Upper lobe of left lung (tissue), 6 donors: Measurements from ENCODE around the gene PNPLA8. TPM values are rescaled to one million over a fixed set of nuclear protein-coding genes. Genes with fewer than 3 reads are reported as not detected.
"Not testable (repeated sequence)": the region's sequence is repeated elsewhere in the genome, so short reads cannot be mapped to it uniquely, and the experiment has no call there.

Experiments used
- ATAC-seq, 2 donors: fragments of 200-7000 bp; cut with Tn5 transposase; one replicate each; pipeline ENCODE4 v1.9.1; 2022; ENCODE audit warnings: mild to moderate bottlenecking in 2 of 2, moderate library complexity in 2 of 2; ENCODE audit not compliant: low FRiP score in 2 of 2
- DNase-seq, 2 donors: peaks; one replicate each; pipeline ENCODE4 v3.0.0-alpha.2; 2019 to 2020
- H3K27ac ChIP-seq, 4 donors: fragments of 200-600 bp; sonication (generic); one replicate each; pipeline ENCODE4 v1.5.1; 2016 to 2019
- H3K27me3 ChIP-seq, 4 donors: fragments of 200-600 bp; sonication (generic); one replicate each; pipeline ENCODE4 v1.5.1; 2017 to 2019
- H3K36me3 ChIP-seq, 4 donors: fragments of 200-600 bp; sonication (generic); one replicate each; pipeline ENCODE4 v1.5.1; 2016 to 2019
- H3K4me1 ChIP-seq, 4 donors: fragments of 200-600 bp; sonication (generic); one replicate each; pipeline ENCODE4 v1.5.1; 2018 to 2019
- H3K4me3 ChIP-seq, 4 donors: fragments of 200-600 bp; sonication (generic); one replicate each; pipeline ENCODE4 v1.5.1; 2017 to 2019; ENCODE audit warnings: mild to moderate bottlenecking in 2 of 4, moderate library complexity in 1 of 4
- H3K9me3 ChIP-seq, 4 donors: fragments of 200-600 bp; sonication (generic); one replicate each; pipeline ENCODE4 v1.5.1; 2018 to 2019
- CTCF ChIP-seq, 6 experiments: fragments of 450-650 bp in 4 of 6; fragments of 200-600 bp in 2 of 6; sonication (generic) in 2 of 6; IDR thresholded peaks; one replicate each; pipeline ENCODE4 v1.5.1; 2016 to 2019; ENCODE audit warnings: antibody characterized with exemption in 6 of 6
- EP300 ChIP-seq, 4 donors: sonication (generic); formaldehyde crosslinking; IDR thresholded peaks; one replicate each; pipeline ENCODE4 v1.5.1; 2017; ENCODE audit warnings: antibody characterized with exemption in 4 of 4, control low read depth in 2 of 4
- POLR2A ChIP-seq, 4 donors: fragments of 450-650 bp; IDR thresholded peaks; one replicate each; pipeline ENCODE4 v1.5.1; 2016 to 2017; ENCODE audit warnings: antibody characterized with exemption in 4 of 4, mild to moderate bottlenecking in 2 of 4
- POLR2AphosphoS5 ChIP-seq, 2 donors: sonication (generic); formaldehyde crosslinking; IDR thresholded peaks; one replicate each; pipeline ENCODE4 v1.5.1; 2017; ENCODE audit warnings: antibody characterized with exemption in 2 of 2
- WGBS, 2 donors: methylation state at CpG; one replicate each; pipeline ENCODE4 v1.1.5; 2017 to 2018; 5-methylcytosine and 5-hydroxymethylcytosine counted together
- total RNA-seq, 6 donors: library from RNA; depleted of rRNA in 4 of 6; stranded (reverse); fragments of >200 nt in 4 of 6; gene quantifications; one replicate each; pipeline versions ENCODE4 v1.1.0 to v1.2.1, GENCODE V29; 2016 to 2021
- donor health status: DM: no; HTN: no; CAD: no; lungs with moderate emphysema.
- donor health status: DM: no; HTN: yes; CAD: no; lungs with severe emphysema.

Gene PNPLA8
- total RNA-seq, 6 donors from 2014 or later = 6.5 to 39.1 (median 23.9) TPM

GRCh38 chr7:108559253-108559652, 33.3 kb upstream of the PNPLA8 start:
- ATAC-seq = no peak
- Histone ChIP-seq H3K27me3 (no peaks in the 10 kb centered on the region), H3K4me3 (no peak overlapping the region), H3K27ac (no peak overlapping the region), H3K4me1 (no peaks in the 10 kb centered on the region), H3K36me3 (peaks cover 0 to 13% (median under 1%) of the 10 kb centered on the region in 4 donors), H3K9me3 (peaks cover 0 to 16% (median 11%) of the 10 kb centered on the region in 4 donors)
- WGBS, 2 donors = 88 to 91% methylated on average over 4 of the region's 4 CpGs
- TF ChIP-seq EP300 (IDR thresholded peaks at IDR 0.05) (no peak), POLR2A (IDR thresholded peaks at IDR 0.05) (no peak), CTCF (IDR thresholded peaks at IDR 0.05) (no peak), POLR2AphosphoS5 (IDR thresholded peaks at IDR 0.05) (no peak)
- DNase-seq = no peak

- no peak overlapping the region for H3K4me3 ChIP-seq
- DNase-seq = no peak
- WGBS, 2 donors = 93 to 100% methylated on average over 1 of the region's 1 CpG
- H3K27ac ChIP-seq = no peak overlapping the region
- no peak for ATAC-seq
- no peaks in the 10 kb centered on the region for H3K27me3 ChIP-seq
- no peaks in the 10 kb centered on the region for H3K4me1 ChIP-seq
- TF ChIP-seq POLR2AphosphoS5 (IDR thresholded peaks at IDR 0.05) = no peak
- no peak for TF ChIP-seq EP300 (IDR thresholded peaks at IDR 0.05)
- no peak for TF ChIP-seq POLR2A (IDR thresholded peaks at IDR 0.05)
- no peak for TF ChIP-seq CTCF (IDR thresholded peaks at IDR 0.05)
- peaks cover 0 to 6% (median 0%) of the 10 kb centered on the region in 4 donors for H3K36me3 ChIP-seq
- H3K9me3 ChIP-seq = peaks cover 0 to 16% (median 11%) of the 10 kb centered on the region in 4 donors
These were observed 31.7 kb upstream of the PNPLA8 start for GRCh38 chr7:108557617-108558016.

- no peak for TF ChIP-seq POLR2AphosphoS5 (IDR thresholded peaks at IDR 0.05)
- TF ChIP-seq CTCF (IDR thresholded peaks at IDR 0.05) = no peak
- TF ChIP-seq POLR2A (IDR thresholded peaks at IDR 0.05) = no peak
- TF ChIP-seq EP300 (IDR thresholded peaks at IDR 0.05) = no peak
- H3K27ac ChIP-seq = no peak overlapping the region
- H3K27me3 ChIP-seq = no peaks in the 10 kb centered on the region
- 94 to 98% methylated on average over 3 of the region's 3 CpGs for WGBS, 2 donors
- no peaks in the 10 kb centered on the region for H3K4me1 ChIP-seq
- H3K9me3 ChIP-seq = peaks cover 0 to 16% (median 11%) of the 10 kb centered on the region in 4 donors
- ATAC-seq (no peak), DNase-seq (no peak)
- H3K4me3 ChIP-seq = no peak overlapping the region
- H3K36me3 ChIP-seq = peaks cover 0 to 6% (median 0%) of the 10 kb centered on the region in 4 donors
These were observed 31.3 kb upstream of the PNPLA8 start for GRCh38 chr7:108557191-108557590.

- ATAC-seq, H3K27me3 ChIP-seq, DNase-seq, H3K27ac ChIP-seq, H3K4me1 ChIP-seq, H3K4me3 ChIP-seq, H3K36me3 ChIP-seq: not testable (repeated sequence)
- H3K9me3 ChIP-seq = peaks cover 0 to 16% (median 11%) of the 10 kb centered on the region in 4 donors
These were observed 30.7 kb upstream of the PNPLA8 start for GRCh38 chr7:108556665-108557064.

GRCh38 chr7:108548141-108548896, 22.4 kb upstream of the PNPLA8 start:
- ATAC-seq, H3K36me3 ChIP-seq, H3K9me3 ChIP-seq, DNase-seq, H3K27ac ChIP-seq, H3K4me3 ChIP-seq, H3K27me3 ChIP-seq, H3K4me1 ChIP-seq: not testable (repeated sequence)
- 85 to 87% methylated on average over 2 of the region's 2 CpGs for WGBS, 2 donors

- no peak for ATAC-seq
- no peaks in the 10 kb centered on the region for H3K4me1 ChIP-seq
- 70 to 77% methylated on average over 2 of the region's 2 CpGs for WGBS, 2 donors
These were observed 15.5 kb upstream of the PNPLA8 start for GRCh38 chr7:108541478-108541877.

GRCh38 chr7:108538685-108539084, 12.8 kb upstream of the PNPLA8 start:
- DNase-seq, H3K4me1 ChIP-seq, H3K4me3 ChIP-seq, H3K36me3 ChIP-seq, H3K27me3 ChIP-seq, H3K9me3 ChIP-seq, ATAC-seq, H3K27ac ChIP-seq: not testable (repeated sequence)
- 83 to 95% methylated on average over 4 of the region's 4 CpGs for WGBS, 2 donors

More at GRCh38 chr7:108541478-108541877, 15.5 kb upstream of the PNPLA8 start:
- no peak for DNase-seq
- no peak overlapping the region for H3K4me3 ChIP-seq
- TF ChIP-seq POLR2AphosphoS5 (IDR thresholded peaks at IDR 0.05) (no peak), POLR2A (IDR thresholded peaks at IDR 0.05) (no peak), EP300 (IDR thresholded peaks at IDR 0.05) (no peak), CTCF (IDR thresholded peaks at IDR 0.05) (no peak)
- no peaks in the 10 kb centered on the region for H3K9me3 ChIP-seq
- no peaks in the 10 kb centered on the region for H3K36me3 ChIP-seq
- H3K27ac ChIP-seq = no peak overlapping the region
- no peaks in the 10 kb centered on the region for H3K27me3 ChIP-seq

GRCh38 chr7:108538236-108538635, 12.3 kb upstream of the PNPLA8 start:
- not testable (repeated sequence) for DNase-seq, H3K27ac ChIP-seq, H3K36me3 ChIP-seq, ATAC-seq, H3K4me3 ChIP-seq, H3K4me1 ChIP-seq, H3K9me3 ChIP-seq, H3K27me3 ChIP-seq
- 41 to 57% methylated on average over 2 of the region's 2 CpGs for WGBS, 2 donors
